SU-DHL-6 (cell line): Measurements from ENCODE around the gene C15orf62.

Source experiments
- CTCF ChIP-seq: fragments of 200-600 bp; sonication (generic); IDR thresholded peaks from one replicate; pipeline ENCODE4 v1.5.1; 2017; ENCODE audit warnings: antibody characterized with exemption, mild to moderate bottlenecking, low read length, moderate library complexity; ENCODE audit not compliant: insufficient read depth, poor library complexity, severe bottlenecking
- EZH2phosphoT487 ChIP-seq: fragments of 200-600 bp; sonication (generic), shearing (Covaris generic); conservative IDR thresholded peaks from 2 replicates; pipeline ENCODE4 v1.6.1; 2018; ENCODE audit warnings: mild to moderate bottlenecking, antibody characterized with exemption, low read length, moderate library complexity, mixed read lengths

GRCh38 chr15:40803688-40804087, 33.9 kb downstream of the C15orf62 start:
- TF ChIP-seq CTCF = no peak
- TF ChIP-seq EZH2phosphoT487 = no peak
